ENCODE results near the gene CYTH1.

DNA sequence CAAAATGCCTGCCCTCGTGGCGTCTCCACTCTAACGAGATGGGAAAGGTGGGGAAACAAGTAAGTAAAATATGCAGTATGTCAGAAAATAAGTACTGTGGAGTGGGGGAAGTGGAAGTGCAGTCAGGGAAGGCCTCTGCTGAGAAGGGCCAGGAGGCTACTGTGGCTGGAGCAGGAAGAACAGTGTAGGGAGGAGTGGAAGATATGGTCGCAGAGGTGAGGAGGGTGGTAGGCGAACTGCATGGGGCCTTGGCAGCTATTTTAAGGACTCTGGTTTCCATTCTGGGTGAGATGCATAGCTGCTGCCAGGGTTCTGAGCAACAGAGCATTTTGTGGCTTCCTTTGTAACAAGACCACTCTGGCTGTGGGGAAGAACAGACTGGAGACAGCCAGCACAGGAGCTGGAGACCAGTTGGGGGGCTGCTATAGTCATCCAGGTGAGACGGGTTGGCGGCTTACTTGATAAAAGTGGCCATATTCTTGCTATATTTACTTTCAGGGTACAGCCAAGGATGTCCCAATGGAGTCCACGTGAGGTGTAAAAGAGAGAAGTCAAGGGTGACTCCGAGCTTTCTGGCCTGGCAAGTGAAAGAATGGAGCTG, 42.6 kb downstream of the CYTH1 start:
- TF ChIP-seq CTCF (IDR thresholded peaks at IDR 0.05; ENCODE audit: insufficient read depth, low read depth, low read length) (no peak), EZH2 (IDR thresholded peaks at IDR 0.05; ENCODE audit: insufficient read depth, low read length) (no peak)

Data from astrocyte (in vitro differentiated cells and primary cell).